DMS53 (cell line): ENCODE data around the gene DUSP8.
A peak's percentile ranks its signal among the peaks of the same experiment; 100 is the strongest.

ENCODE experiments used
- DNase-seq: peaks from one replicate; lab custom pipeline; 2025; lab: John Stamatoyannopoulos, UW

DUSP8 gene

DNA sequence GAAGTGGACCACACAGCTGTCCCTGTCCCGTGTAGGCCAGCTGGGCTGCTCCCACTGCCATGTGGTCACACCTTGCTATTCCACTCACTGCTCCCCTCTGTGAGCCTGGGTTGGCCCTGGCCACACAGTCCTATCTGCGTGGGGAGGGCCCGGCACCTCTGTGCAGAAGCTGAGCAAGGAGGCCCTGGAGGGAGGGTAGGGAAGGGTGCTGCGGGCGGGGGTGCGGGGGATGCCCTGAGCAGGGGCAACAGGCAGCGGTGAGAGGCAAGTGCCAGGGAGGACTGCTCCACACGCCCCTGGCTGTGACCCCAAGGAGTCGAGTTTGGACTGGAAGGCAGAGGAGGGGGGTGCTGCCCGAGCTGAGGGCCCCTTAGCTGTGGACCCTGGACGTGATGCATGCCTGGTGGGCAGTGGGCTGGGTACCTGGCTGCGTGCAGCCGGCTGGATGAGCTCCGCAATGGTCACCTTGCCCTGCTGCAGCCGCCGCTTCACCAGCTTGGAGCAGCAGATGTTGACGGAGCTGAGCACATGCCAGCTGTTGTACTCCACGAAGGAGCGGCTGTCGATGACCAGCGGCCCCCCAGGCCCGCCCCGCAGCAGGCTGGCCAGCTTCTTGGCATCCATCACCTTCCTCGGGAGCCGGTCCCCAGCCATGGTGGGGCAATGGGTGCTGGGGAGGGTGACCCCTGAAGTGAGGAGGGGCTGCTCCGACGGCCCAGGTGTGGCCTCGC is 6.7 kb downstream of the DUSP8 start:
- DNase-seq, result no peak

DNA sequence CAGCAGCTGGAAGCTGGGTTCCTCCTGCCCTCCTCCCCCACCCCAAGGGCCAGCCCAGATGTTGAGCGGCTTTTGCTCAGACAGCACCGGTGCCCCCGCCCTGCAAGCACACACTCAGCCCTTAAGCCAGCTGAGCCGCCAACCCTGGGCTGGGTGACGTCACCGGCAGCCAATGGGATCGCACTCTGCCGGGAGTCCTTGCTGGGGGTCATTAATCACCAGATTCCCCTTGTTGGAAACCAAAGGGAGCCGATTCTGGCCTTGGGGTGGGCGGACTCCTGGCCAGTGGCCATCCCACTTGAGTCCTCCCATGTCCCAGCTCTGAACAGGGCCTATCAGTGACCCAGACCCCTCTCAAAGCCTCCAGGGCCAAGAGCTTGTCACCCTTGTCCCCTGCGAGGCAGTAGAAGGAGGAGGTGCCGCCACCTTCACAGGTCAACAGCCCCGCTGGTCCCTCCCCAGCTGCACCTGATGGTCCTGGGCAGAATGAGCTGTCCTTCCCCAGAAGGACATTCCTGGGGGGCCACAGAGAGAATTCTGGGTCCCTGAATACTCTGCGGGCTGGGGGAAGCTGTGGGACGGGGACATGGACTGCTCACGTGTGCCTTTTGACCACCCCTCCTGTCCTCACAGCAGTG is 7.4 kb downstream of the DUSP8 start:
- peak; percentile 61 for DNase-seq

DNA sequence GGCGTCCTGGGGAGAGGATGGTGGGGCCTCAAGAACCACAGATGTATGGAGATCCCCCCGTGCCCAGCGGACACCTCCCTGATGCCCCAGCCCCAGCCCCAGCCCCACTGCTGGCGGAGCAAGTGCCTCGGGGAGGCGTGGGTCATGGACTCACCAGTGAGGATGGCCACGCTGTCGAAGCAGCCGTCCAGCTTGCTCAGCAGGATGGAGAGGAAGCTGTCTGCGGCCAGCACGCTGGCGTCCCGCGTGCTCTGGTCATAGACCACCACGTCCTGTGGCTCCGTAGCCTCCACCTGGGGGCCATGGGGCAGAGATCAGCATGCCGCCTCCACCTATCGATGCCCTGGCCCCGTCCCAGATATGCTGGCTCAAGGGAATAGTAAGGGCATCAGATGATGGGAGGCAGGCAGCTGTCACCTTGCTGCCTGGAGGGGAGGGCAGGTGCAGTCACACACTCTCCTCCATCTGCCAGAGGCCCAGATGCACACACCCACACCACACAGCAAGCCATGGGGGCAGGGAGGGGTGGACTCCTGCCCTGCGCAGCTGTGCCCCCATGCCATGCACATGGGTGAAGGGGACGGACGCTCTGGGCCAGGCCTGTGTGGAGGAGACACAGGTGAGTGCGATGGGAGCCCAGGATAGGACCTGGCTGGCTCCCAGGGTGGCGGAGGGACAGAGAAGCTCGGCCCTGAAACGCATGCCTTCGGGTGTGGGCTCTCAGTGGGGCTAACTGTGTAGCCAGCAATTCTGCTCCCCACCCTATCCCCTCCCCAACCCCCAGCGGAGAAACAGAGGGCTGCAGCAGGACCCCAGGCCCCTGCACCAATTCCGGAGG is 8.2 kb downstream of the DUSP8 start:
- peak; percentile 52 for DNase-seq

DNA sequence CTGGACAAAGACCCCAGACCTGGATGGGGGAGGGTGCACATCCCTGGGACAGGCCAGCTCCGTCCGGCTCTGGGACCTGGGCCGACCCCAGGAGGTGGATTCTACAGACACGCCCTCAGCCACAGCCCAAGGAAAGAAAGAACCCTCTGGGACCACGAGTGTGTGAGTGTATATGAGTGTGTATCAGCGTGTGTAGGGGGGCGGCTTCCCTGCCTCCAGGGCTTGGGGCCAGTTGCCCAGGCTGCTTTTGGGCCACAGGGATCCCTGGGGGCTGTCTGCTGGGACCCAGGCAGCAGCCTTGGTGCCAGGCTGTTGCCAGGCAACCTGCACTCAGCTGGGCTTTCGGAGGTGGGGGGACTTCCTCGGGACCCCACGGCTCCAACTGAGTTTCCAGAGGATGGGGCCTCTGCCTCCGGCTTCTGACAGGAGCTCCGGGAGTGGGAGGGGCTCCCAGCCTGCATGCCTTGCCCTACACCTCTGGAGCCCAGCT is 8.9 kb downstream of the DUSP8 start:
- no peak for DNase-seq

DNA sequence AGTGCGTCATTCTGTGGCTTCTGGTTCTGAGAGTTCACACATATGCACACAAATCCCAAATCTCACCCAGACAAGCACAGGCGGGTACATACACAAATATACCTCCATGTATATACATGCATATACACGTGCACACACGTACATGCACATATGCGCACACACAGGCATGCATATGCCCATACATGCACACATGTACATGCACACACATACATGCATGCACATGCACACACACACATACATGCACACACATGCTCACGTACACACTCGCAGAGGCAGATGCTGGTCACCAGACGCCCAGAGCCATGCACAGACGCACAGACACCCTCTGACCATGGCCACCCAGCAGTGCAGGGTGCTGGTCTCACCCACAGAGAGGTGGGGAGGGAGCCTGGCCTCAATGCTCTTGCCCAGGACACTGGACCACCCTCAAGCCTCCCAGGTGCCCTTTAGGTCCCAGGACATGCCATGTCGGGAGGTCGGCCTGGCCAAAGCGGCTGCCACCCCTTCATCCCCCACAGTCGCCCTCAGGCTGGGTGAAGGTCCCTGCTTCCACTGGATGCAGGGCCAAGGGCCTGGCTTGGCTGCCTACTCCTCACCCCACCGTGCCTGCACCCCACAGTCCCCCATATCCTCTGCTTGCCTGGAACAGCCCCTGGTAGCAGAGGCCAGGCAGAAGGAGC is 9.5 kb downstream of the DUSP8 start:
- no peak for DNase-seq

DNA sequence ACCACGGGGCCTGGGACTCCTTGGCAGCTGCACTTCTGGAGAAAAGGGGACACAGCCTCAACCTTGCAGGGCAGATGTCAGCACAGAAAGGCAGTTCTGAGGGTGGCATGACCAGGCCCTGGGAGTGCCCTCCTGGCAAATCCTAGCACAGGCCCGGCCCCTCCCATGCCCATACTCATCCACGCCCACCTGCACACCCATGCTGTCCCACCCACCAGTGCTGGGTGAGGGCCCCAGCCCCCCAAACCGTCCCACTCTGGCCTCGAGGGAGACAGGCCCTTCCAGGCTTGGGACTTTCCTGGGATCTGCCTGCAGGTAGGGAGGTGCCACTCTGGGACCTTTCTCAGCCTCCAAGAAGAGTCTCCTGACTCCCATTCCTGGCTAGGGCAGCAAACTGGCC is 10.1 kb downstream of the DUSP8 start:
- no peak for DNase-seq

DNA sequence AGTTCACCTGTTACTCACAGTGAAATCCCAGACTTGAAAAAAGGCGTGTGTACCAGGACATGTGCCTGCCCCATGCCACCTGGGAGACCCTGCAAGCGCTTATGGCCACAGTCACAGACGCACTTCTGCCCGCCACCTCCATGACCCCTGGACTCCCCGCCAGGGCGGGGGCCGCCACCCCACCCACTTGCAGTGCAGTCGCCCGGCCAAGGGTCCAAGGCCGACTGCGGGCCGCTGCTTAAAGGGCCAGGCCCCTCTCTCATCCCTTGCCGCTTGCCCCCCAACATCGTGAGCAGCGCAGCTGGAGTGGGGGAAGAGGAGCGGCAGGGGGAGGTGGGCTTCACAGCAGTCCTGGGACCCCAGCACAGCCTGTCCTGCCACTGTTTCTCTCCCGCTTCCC is 10.8 kb downstream of the DUSP8 start:
- DNase-seq, result no peak

DNA sequence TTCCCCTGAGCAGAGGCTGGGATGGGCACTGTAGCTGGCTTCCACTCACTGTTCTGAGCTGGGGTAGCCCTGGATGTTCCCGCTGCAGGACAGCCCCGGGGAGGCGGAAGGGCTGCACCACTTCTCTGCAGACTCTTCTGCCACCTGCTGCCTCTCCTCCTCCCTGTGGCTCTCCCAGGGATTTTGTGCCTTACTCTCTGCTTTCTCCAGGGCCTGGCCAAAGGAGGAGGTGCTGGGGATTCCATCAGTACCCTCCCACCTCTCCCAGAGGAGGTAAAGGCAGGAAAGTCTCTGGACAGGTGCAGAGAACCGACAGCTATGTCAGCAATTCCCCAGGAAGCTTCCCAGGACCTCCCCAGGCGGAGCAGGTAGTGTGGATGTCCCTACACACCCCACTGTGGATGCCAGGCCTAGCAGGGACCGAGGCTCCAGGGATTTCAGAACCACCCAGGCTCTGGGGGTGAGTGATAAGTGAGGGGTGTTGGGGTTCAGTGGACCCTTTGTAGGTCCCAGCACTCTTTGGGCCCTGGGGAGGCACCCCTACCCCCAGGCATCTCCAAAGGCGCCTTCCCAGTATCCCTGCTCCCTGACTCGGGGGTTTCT is 11.3 kb downstream of the DUSP8 start:
- peak; percentile 43 for DNase-seq

DNA sequence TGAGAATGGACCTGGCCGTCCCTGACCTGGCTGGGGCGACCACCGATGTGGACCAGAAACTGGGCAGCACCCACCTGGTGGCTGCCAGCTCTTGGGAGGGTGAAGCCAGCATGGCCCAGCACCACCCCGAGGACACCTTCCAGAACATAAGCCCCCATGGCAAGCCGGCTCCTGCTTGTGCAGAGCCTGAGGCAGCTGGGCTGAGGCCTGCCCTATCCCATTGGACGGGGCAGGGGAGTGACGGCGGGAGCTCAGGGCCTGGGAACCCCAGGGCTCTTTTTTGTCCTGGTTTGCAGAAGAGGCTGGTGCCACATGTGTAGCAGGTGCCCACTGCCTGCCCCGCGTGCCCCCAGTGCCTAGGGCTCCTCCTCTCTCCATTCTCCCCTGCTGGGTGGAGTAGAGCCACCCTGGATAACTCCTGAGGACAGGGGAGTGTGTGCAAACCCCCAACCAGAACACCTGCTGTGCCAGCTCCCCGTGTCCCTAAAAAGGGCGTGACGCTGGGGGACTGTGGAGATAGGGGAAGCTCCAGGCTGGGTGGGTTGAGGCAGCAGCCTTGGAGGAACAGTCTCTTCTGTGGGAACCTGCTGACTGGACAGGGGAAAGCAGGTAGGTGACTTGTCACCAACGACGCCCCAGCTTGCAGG is 11.9 kb downstream of the DUSP8 start:
- DNase-seq, result no peak

DNA sequence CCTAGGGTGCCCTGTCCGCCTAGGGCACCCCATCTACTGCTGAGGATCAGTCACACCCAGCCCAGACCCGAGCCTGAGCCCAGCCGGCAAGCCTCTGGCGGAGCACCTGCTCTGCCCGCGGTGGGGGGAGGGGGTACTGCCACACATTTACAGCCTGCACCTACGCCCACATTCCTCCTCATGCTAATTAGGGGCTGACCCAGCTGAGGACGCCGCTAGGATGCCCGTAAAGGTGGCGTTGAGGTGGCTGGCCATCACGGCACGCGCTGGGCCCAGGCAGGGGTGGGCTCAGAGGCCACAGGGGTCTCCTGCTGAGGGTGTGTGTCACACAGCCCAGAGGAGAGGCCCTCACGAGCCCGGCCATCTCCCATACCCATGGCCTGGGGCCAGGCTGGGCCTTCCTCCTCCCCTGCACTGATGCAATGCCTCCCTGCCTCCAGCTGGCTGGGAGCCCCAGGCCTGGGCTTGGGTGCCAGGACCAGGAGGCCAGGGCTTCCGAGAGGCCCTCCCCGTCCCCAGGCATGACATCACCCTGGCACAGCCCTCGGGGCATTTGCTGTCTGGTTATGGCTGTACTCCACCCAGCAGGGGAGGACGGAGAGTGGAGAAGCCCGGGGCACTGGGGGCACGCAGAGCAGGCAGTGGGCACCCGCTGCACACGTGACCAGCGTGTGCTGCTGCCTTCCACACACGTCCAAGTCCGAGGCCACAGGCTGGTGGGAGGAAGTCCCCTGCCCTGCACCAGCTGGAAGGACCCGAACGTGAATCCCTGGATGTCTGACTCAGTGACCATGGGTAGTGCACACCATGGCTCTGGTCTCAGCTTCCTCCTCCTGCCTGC is 12.7 kb downstream of the DUSP8 start:
- DNase-seq, result peak; percentile 91

DNA sequence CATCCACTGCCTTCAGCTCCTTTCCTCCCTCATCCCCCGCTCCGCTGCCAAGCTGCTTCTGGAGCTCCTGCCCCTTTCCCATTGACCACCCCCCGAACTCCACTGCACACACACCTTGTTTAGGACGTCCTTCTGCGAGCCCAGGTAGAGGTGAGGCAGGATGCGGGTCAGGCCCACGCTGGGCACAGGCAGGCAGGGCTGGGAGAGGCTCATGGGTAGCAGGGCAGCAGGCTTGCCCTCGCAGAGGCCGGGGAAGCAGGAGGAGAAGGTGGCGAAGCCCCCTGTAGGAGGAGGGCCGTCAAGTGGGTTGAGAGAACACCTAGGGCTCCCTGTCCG is 13.3 kb downstream of the DUSP8 start:
- DNase-seq, result no peak

DNA sequence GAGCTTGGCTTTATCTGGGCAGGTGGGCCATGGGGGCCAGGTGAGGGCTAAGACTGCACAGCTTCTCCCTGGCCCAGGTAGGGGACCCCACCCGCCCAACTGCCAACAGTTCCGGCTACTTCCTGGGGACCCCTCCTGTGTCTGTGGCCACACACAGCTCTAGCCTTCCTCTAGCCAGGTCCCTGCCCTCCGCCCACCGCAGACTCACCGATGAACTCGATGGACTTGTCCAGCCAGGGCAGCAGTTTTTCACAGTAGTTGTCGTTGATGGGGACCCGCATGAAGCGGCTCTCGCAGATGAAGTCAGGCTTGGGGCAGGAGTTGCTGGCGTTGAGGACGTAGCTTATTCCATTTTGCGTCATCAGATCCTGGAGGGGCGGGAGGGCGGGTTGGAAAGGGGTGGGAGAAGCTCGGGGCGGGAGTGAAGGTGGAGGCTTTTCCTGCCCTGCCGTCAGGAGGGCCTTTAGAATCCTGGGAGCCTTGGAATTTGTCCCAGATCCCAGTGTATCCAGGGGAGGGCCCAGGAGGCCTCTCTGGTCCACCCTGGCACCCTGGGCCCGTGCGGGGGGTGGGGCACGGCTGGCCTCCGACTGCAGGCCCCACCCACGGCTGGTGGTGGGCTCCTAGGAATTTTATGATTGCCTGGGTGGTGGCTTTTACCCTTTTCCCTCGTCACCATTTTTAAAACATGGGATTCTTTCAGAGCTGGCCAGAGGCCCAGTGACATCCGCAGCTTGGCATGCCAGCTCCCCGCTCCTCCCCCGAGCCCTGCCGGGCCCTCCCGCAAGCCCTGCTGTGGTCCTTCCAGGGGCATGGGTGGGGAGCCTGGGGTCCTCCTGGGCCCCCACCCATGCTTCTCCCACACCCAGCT is 13.9 kb downstream of the DUSP8 start:
- DNase-seq, result no peak

DNA sequence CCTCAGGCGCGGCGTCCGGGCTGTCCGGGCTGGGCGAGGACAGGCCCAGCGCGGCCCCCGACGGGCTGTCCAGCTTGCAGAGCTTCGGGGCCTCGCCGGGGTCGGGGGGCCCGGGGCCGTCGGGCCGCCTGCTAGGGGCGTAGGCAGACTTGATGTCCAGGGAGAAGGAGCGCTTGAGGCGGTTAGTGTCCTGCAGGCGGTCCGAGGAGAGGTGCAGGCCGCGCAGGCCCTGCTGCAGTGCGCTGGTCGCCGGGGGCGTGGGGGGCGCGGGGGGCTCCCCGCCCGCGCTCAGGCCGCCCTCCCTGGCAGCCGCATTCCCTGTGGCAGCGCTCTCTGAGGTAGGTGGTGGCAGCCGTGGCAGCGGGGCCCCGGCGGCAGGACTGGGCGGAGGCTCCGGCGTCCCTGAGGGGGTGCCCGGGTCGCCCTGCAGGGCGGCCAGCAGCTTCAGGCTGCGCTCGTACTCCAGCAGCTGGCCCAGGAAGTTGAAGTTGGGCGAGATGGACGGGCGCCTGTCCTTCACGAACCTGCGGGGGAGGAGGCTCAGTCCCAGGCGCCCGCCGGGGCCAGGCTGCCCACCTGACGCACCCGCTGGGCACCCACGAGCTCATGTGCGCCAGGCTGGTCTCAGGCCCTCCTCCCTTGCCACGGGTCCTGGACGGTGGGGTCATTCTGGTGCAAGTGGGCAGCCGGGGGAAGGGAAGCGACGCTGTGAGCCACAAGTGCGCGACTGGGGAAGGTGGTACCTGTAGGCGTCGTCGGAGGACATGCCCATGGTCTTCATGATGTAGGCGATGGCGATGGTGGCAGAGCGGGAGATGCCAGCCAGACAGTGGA is 14.8 kb downstream of the DUSP8 start:
- DNase-seq, result no peak

DNA sequence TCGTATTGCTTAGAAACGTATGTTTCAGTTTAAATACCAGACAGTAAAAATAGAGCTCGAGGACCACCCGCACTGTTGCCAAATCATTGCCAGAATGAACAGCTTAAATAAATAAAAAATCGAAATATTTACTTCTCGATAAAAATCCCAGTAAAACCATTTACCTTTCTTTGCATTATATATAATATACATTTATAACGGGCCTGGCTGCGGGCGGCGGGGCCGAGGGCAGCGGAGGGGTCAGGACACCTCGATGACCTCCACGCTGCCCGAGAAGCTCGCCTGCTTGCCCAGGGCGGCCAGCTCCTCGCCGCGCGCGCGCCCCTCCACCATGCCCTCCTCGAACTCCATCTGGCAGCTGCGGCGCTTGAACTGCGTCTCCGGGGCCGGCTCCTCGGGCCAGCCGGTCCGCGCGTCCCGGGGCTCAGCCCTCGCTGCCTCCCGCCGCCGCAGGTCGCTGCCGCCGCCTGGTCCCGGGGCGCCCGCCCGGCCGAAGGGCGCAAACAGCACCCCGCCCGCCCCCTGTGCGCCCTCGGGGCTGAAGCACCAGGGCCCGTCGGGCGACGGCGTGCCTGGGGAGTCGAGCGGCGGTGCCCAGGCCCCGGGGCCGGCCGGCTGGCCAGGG is 15.7 kb downstream of the DUSP8 start:
- DNase-seq, result no peak

DNA sequence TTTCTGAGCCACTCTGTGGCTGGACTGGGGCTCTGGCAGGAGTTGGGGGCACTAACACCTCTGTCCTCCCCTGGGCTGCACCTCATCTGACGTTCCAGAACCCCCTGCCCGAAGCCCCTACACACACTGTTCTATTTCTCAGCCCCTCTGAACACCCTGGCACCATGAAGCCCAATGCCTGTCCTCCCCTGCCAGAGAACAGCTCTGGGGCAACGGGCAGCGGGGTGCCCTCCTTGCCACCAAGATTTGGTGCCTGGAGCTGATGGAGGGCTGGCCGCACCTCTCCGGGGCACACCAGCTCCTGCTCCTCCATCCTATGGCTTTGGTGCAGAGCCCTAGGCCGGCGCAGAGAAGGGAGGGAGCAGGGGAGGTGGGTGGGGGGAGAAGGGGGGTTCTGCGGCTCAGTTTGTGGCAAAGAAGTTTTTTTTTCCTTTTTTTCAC is 16.3 kb downstream of the DUSP8 start:
- no peak for DNase-seq

DNA sequence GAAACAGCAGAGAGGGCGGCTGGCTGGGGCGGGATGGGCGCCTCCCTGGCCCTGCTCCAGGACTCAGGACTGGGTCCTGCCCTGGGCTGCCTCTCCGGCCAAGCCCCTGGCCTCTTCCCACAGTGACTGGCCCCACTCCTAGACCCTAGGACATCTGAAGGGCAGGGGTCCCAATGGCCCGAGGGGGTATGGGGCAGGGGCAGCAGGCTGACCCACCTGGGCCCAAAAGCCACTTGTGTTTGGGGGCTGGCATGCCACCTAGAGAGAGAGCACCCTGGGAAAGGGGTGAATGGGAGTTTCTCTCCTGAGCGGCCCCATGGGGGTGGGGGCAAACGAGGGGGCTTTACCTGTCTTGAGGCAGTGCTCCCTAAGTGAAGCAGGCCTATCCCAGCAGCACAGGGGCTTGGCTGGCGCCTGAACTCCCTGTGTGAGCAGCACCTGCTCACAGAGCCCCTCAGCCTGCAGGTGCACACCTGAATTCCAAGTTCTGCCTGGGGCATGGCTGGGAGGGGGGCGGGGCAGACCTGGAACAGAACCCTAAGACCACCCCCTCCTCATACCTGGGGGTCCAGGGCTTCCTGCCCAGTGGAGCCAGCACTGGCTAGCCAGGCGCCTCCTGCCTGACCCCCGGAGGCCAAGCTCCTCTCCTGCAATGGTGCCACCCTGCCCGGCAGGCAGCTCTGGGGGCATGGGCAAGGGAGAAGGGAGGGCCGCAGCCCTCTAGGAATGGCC is 16.9 kb downstream of the DUSP8 start:
- DNase-seq, result peak; percentile 53
